Activated CD8-positive, alpha-beta memory T cell treated with anti-CD3 and anti-CD28 coated beads, Interleukin-2, amount 50 U/mL, for 48 hours (primary cell): Measurements from ENCODE around the gene DCLK2.

Experiments used
- DNase-seq: peaks from one replicate; pipeline ENCODE4 v3.0.0-alpha.2; 2020

The DCLK2 gene

DNA sequence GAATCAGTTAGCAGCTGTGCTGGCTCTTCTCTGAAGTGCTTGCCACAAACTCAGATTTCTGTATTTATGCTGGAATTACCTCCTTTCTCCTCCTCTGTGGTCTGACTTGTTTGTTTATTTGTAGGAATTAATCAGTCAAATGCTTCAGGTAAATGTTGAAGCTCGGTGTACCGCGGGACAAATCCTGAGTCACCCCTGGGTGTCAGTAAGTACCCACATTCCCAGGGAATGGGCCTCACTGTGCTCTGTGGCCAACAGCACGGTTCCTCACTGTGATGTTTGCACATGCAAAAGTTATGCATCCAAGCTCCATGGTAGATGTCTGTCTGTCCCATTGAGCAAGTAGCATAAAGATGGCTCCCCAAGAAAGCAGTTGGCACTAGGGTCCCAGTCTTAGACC lies 169.9 kb downstream of the DCLK2 start:
- DNase-seq, result no peak

DNA sequence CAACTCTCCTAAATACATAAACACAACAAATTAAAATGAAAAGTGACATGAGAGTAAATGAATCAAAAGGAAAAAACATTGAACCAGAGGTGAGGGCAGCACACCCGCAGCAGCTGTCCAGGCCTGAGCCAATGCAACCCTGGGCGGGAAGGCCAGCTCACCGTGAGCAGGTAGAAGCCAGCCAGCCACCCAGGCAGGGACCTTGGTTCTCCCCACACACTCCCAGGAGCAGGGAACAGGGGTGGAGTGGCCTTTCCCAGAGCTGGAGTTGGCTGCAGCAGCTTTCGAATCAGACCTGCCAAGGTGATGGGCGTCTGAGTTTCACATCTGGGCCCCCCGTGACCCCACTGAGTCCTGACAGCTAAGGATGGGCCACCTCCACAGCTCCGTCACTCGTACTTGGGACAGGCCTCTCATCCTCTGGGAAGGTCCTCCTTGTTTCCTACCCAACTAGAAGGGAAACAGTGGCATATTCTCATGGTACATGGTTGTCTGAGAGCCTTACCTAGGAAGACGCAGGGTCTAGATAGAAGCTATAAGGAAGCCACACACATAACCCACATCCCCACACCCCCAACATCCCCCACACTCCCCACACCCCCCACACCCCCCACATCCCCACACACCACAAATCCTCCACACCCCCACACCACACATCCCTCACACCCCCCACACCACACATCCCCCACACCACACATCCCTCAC lies 172.2 kb downstream of the DCLK2 start:
- no peak for DNase-seq

DNA sequence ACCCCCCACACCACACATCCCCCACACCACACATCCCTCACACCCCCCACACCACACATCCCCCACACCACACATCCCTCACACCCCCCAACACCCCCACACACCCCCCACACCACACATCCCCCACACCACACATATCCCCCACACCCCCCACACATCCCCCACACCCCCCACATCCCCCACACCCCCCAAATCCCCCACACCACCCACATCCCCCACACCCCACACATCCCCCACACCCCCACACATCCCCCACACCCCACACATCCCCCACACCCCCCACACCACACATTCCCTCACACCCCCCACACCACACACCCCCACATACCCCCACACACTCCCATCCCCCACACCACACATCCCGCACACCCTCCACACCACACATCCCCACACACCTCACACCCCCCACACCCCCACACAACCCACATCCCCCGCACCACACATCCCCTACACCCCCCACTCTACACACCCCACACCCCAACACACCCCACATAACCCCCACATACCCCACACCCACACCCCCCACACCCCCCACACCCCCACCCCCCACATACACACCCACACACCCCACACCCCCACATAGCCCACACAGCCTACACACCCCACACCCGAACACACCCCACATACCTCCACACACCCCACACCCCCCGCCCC lies 172.9 kb downstream of the DCLK2 start:
- DNase-seq, result no peak

DNA sequence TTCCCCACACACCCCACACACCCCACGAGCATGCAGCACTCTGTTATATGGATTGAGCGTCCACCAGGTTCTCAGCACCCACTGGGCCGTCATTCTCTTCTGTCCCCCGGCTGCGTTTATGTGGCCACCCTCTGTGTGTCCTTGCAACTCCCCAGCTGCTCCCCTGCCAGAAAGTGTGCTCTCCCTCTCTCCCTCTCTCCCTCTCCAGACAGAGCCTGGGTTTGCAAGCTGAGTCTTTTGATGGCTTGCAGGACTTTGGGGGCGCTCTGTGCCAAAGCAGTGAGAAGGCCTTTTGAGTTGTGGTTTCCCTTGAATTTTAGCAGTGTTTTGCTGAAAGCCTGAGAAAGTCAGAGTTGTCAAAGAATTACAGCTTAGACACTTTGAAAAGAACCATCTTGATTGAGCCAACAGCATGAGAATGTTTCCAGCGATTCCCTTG lies 173.5 kb downstream of the DCLK2 start:
- no peak for DNase-seq

DNA sequence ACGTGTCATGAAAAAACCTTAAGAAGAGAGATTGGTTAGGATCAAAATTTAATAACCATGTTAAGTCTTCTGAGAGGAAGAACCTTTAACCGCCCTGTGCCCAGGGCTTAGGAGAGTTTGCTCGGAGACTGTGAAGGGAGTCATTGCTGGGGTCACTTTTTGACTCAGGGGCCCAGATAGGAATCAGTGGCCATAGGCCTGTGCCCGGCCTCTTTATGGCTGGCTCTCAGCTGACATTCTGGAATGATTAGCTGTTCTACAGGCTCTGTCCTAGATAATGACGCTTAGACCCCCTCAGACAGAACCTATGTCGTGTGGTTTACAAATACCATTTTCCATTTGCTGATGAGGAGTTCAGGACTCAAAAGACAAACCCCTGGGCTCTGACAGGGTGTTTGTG lies 174.1 kb downstream of the DCLK2 start:
- no peak for DNase-seq

DNA sequence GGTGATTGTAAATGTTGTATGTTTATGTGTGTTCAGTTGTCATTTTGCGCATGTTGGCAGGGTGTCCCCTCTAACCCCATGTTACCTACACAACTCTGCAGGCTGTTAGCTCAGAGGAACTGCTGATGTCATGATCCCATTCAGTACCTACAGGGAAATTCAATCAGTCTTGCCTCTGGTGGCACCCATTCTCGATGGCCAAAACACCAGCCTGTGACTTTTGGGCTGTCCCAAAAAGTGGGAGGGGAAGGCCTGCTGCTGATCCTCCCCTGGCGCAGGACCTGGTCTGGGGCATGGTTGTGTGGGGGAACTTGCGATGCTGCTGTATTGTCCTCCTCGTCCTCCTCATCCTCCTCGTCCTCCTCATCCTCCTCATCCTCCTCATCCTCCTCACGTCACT lies 174.5 kb downstream of the DCLK2 start:
- DNase-seq, result no peak

DNA sequence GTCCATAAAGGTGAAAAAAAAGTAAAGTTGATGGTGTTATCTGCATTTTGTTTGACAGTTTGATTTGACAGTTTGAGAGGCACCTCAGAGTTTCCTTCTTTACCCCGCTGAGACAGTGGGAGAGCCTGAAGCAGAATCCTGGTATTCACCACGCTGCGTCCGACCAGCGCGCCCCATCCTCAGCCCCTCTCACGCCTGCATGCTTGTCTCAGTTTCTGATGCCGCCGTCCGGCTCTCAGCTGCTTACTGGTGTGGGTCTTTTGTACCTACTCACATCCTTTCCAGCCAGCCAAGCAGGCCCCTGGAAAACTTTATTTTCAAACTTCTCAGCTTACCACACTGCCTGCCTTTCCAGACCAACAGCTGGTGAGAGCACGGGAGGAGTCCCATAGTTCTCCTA lies 175.2 kb downstream of the DCLK2 start:
- no peak for DNase-seq

DNA sequence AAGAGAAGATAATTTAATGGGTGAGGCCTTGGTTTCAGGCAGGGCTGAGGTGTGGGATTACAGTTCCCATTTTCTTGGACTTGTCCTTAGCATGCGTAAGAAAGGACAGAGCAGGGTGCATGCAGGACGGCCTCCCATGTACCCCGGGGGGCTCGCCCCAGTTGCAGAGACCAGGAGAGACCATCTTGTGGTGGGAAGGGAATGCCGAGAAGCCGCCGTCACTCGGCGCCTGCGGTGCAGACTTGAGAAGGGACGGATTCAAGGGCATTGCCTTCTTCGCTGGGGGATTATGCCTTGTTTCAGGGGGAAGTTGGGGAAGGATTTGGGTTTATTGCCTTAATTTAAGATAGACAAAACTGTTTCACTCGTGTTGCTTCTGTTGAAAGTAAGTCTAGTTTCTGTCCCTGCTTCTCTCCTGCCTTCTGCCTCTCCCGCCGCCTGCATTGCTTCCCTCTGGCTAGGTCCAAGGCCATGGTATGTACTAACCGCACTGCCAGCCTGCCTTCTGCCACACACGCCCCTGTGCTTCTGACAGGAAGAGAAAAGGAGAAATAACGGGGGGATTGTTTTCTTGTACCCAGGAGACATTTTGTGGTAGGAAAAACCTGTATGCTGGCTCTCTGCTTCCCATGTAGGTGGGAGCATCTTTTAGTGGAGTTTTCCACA lies 175.9 kb downstream of the DCLK2 start:
- DNase-seq, result no peak

DNA sequence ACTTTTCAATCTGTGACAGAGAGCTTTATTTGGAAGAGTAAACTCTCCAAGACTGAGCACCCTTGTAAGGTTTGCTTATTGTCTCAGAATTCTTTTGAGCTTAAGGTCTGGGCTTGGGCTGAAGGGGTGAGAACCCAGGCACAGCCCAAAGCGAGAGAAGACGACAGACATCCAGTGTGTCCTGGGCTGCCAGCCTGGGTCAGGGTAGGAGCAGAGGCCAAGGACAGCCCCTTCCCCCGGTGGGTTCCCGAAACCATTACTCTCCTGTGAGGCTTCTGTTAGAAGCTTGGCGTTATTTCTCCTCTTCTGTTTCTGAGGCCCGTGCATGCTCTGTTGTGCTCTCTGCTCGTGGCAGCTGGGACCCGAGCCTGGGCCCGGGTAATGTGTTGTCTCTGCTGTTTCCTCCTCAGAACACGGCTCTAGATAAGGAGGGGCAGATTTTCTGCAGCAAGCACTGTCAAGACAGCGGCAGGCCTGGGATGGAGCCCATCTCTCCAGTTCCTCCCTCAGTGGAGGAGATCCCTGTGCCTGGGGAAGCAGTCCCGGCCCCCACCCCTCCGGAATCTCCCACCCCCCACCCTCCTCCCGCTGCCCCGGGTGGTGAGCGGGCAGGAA lies 177.5 kb downstream of the DCLK2 start:
- no peak for DNase-seq

DNA sequence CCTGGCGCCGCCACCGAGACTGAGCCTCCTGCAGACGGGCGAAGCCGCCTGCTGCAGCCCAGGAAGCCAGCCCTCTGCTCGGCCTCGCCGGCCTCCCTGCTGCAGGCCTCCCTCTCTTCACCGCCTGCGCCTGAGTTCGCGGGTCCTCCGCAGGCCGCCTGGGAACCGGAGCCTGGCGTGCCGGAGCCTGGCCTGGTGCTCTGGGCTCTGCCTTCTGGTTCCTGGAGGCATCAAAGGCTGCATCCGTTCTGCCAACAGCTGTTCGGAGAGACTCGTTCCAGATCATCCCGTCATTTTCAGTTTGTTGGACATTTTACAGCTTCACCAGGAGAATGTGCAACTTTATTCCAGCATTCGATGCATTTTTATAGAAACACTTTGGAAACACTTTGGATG lies 178.0 kb downstream of the DCLK2 start:
- DNase-seq, result no peak

DNA sequence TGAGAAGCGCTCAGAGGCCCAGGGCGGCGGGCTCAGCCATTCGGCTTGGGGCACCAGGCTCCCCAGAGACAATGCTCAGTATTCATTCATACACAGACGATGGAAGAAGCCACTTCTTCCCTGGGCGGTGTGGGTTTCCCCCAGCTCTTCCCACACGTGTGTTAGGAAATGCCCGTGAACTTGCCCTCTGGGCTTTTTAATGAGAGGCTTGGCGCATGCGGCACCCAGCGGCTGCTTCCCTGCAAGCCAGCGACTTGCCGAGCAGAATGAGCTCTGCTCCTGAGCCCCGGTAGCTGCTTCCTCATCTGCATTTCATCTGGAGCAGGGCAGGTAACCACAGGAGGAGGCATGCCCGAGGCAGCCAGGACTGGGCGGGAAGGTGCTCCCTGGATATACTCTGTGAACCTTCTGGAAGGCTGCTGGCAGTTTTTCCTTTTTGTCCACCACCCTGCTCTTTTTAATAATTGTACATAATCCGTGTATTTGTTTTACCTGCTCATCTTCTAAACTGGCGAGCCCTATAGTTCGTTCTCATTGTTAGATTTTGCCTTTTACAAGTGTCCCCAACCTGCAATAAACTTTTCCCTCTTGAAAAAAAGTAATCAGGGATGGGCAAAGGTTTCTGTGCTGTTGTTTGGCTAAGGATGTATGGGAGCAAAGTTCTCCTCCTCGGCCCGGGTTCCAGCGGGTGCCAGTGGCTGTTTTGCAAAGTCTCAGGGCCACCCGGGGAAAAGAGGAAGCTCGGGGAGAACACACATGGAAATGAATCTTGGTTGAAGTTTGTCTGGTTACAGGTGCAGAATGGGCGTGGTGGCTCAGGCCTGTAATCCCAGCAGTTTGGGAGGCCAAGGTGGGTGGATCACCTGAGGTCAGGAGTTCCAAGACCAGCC lies 178.8 kb downstream of the DCLK2 start:
- no peak for DNase-seq

DNA sequence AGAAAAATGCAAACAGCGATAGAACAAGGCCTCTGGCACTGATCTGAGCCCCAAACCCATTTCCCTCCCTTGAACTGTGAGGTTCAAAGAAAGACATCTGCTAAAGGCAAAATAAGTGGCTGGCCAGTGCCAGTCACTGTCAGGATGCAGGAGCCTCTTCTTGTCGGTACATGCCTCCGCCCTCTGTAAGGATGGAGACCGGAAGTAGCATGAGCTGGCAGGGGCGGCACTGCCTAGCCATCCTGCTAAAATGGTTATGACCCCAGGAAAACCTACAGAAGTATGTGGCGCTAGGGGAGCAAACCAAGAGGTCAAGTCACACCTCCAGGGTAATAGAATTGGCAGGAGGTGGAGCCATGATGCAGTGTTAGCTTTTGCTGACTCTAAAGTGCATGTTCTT lies 180.3 kb downstream of the DCLK2 start:
- no peak for DNase-seq

DNA sequence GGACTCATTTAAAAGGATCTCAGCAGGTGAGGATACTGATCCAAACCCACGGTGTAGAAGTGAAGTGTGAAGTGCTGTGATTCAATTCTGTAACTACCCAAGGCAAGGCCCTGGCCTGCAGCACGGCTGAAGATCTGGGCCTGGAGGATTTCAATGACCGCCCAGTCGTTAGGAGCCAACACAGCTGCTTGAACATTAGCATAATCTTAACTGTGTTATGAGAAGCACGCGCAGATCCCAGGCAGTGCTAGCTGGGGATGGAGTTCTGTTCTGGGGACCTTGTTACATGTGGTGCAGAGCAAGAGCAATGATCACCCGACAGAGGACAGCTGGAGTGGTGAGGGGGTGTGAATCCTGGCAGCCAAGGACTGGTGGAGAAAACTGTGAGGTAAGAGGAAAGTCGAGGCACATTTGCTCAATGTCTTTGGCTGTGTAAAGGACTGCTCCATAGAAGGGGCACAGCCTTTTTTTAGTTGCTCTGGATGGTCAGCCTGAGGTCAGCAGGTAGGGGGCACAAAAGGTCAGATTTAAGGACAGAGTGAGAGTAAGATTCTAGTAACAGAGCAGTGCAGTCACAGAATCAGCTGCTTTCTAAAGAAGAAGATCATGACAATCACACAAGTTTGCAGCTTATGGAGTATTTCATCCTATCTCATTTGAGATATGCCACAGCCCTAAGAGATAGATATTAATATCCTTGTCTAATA lies 181.8 kb downstream of the DCLK2 start:
- DNase-seq, result no peak

DNA sequence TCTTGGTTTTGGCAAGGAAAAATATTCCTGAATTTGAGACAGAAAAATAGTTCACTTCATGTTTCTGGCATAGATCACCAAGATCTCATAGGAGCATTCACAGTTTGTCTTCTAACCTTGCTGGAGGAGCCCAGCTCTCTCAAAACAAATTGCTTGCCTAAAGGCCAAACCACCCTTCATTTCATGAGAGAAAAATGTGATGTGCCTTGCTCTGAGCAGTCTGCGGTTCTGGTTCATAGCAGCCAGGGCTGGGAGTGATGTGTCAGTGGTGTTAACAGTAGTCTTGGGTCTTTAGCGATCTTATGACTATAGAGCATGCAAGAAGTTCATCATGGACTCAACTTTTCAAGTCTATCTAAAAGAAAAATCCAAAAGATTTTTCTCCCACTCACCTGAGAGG lies 183.3 kb downstream of the DCLK2 start:
- DNase-seq, result no peak

DNA sequence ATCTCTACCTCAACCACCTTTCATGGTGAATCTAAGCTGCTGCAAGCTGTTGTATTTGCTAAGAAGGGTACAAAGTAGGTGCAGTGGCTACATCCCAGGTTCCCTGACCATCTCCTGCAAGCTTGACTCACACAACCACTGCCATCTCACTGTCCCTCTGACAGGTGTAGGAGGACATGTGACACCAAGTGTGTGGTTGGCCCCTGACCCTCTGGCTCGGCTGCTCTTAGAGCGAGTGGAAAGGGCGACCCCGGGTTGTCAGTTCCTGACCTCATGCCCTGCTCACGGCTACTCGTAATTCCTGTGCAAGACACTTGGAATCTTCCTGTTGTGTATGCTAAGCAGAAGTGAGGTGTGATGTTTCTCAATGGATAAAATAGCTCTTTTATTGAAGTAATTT lies 184.4 kb downstream of the DCLK2 start:
- no peak for DNase-seq

DNA sequence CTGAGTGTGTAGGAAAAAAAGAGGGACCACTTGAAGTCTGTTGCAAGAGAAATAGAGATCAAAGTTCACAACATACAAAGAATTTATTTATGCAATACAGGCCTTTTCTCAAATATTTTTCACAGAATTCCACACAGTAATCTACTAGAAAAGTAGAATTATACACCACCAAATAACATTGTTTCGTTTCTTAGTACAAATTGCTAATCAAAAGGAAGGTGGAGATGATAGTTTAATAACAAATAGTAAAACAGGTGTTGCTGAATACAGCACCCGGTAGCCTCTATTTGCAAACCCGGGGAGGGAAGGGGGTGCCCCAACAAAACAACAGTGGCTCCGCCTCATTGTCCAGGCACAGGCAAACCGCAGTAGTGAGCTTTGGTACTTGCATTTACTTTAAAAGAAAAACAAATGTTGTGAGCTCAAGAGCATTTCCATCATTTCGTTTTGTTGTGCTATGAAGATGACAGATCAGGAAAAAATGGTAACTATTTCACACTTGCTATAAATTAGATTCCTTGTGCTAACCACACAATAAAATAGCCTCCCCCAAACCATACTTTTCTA lies 186.4 kb downstream of the DCLK2 start:
- no peak for DNase-seq

DNA sequence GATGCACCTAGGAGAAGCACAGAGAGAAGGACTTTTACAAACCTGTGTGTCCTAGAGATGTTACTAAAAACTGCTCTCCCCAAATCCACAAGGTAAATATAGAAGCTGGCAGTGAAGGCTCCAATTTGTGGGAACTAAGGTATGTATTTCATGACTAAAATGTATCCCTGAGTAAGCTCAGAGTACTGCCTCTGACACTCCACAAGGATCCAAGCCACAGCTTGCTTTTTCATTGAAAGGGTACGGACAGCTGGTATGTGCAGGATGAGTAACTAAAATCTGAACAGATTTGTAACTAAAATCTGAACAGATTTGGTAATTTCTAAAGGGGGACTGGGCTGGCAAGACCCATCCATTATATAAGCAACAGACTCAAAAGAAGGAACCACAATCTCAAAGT lies 187.6 kb downstream of the DCLK2 start:
- DNase-seq, result no peak

DNA sequence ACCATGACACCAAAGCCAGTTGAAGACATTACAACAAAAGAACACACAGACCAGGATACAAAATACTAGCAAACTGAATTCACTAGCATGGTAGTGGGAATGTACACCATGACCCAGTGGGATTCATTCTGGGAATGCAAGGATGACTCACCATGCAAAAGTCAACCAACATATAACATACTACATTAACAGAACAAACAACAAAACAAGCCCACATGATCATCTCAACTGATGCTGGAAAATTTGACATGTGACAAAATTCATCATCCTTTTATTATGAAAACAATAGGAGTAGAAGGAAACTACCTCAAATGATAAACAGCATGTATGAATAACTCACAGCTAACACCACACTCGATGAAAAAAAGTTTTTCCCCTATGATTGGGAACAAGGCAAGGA lies 190.2 kb downstream of the DCLK2 start:
- no peak for DNase-seq

DNA sequence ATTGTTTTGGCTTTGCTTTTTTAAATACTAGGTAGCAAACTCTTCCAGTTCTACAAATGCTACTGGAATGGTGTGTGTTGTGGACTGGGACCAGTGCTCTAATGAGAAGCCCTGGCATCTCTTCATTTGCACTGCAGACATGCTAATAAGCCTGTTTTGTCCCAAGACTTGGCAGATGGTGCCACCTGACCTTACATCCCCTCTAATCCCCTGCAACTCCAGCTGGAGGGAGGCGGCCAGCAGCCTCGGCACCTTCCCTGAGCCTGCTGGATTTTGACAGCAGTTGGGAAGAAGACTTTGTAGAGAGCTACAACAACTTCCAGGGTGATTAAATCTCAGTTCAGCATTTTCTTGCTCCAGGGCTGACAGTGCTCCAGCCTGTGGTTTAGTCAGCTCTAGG lies 200.0 kb downstream of the DCLK2 start:
- DNase-seq, result no peak

DNA sequence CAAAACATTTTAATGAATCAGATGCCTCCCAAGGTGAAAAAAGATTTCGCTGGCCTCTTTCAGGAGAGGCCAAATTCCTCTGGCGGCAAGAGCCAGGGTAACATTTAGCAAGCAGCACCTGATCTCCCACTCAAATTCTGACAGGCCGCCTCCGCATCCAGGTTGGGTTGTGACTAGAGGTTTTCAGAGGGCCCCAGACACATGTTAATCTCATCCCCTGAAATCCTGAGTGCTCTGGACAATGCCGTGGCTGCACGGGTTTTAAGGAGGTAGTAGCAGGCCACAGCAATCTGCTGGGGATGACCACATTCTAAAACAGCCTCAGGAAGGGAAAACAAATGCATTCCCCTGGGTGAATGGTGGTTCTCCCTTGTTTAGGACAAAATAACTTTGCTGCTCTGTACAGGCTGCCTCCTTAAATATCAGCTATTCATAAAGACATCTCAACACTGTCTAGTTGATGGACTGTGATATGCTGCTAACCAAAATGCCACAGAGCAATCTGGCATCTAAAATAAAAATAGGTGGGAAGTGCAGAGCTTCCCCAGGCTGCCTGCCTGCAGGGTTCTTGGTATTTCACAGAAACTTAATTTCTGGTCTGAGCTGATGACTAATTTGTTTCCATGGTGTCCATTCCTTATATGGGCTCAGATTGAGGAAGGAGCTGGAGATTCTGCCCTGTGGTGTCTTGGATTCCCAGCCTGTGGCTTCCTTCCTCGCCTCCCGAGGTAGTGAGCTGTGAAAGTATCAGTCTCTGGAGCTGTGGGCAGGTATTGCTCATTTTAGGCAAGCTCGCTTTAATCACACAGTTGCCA lies 202.0 kb downstream of the DCLK2 start:
- no peak for DNase-seq

DNA sequence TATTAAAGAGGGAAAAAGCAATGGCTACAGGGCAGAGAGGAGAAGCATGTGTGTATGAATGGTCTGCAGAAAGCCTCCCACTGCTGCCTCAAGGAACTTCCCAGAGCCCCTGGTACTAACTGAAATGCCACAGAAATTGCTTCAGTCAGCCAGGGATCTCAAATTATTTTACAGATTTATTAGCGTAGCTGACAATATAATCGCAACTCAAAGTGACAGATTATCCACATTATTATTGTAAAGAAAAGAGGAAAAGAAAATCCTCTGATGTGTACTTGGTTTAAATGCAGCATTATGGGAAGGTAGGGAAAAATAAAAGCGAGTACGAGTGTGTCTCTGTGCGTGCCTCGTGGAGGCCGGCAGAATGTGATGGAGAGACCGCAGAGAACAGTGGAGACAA lies 202.7 kb downstream of the DCLK2 start:
- no peak for DNase-seq
